Mesenchymal stem cell (in vitro differentiated cells and primary cell): ENCODE data around the gene KIF13A.

Experiments
- DNase-seq: peaks from one replicate; pipeline ENCODE4 v3.0.0-alpha.2; 2013
- H2AFZ ChIP-seq: one replicate; pipeline ENCODE4 v1.6.1; 2013; ENCODE audit warnings: low read depth, mild to moderate bottlenecking, control low read depth, inconsistent platforms, low read length, moderate library complexity
- H2AK5ac ChIP-seq: 2 replicates; pipeline ENCODE4 v1.6.1; 2013; ENCODE audit warnings: low read length, moderate library complexity, mild to moderate bottlenecking, inconsistent platforms; ENCODE audit not compliant: severe bottlenecking
- H2BK120ac ChIP-seq: one replicate; pipeline ENCODE4 v1.6.1; 2013; ENCODE audit warnings: low read depth, mild to moderate bottlenecking, inconsistent platforms, low read length, moderate library complexity
- H2BK12ac ChIP-seq, 2 experiments: one replicate each; pipeline ENCODE4 v1.6.1; 2013; ENCODE audit warnings: inconsistent platforms in 2 of 2, low read length in 2 of 2, mild to moderate bottlenecking in 2 of 2, moderate library complexity in 2 of 2, control low read depth in 1 of 2
- H2BK15ac ChIP-seq: one replicate; pipeline ENCODE4 v1.6.1; 2013; ENCODE audit warnings: mild to moderate bottlenecking, low read depth, inconsistent platforms; ENCODE audit not compliant: poor library complexity, severe bottlenecking
- H2BK5ac ChIP-seq: 2 replicates; pipeline ENCODE4 v1.6.1; 2013; ENCODE audit warnings: low read depth, mild to moderate bottlenecking, low read length, control low read depth, inconsistent platforms; ENCODE audit not compliant: poor library complexity, severe bottlenecking
- H3K14ac ChIP-seq, 2 experiments: one replicate each; pipeline ENCODE4 v1.6.1; 2013; ENCODE audit warnings: inconsistent platforms in 2 of 2, low read length in 2 of 2, control low read depth in 1 of 2, mild to moderate bottlenecking in 1 of 2, moderate library complexity in 1 of 2
- H3K18ac ChIP-seq, 2 experiments: one replicate each; pipeline ENCODE4 v1.6.1; 2013; ENCODE audit warnings: inconsistent platforms in 2 of 2, low read length in 2 of 2, control low read depth in 1 of 2, low read depth in 1 of 2, mild to moderate bottlenecking in 1 of 2
- H3K23ac ChIP-seq, 2 experiments: one replicate each; pipeline ENCODE4 v1.6.1; 2013; ENCODE audit warnings: inconsistent platforms in 2 of 2, low read length in 2 of 2, mild to moderate bottlenecking in 2 of 2, moderate library complexity in 2 of 2, control low read depth in 1 of 2
- H3K27ac ChIP-seq: 2 replicates; pipeline ENCODE4 v1.5.1; 2013; ENCODE audit warnings: mild to moderate bottlenecking, moderate library complexity, low read length, control low read depth, inconsistent platforms; ENCODE audit not compliant: poor library complexity, severe bottlenecking
- H3K27me3 ChIP-seq, 2 experiments: 2 replicates each; pipeline versions ENCODE4 v1.6.1 to v1.7.0; 2013; ENCODE audit warnings: low read length in 2 of 2, mild to moderate bottlenecking in 2 of 2, moderate library complexity in 2 of 2, control low read depth in 1 of 2, inconsistent platforms in 1 of 2; ENCODE audit not compliant: control insufficient read depth in 1 of 2, insufficient read depth in 1 of 2
- H3K36me3 ChIP-seq, 2 experiments: 2 replicates each; pipeline versions ENCODE4 v1.6.1 to v1.7.0; 2013; ENCODE audit warnings: low read length in 2 of 2, control low read depth in 1 of 2, inconsistent platforms in 1 of 2, low read depth in 1 of 2, mild to moderate bottlenecking in 1 of 2; ENCODE audit not compliant: insufficient read depth in 2 of 2, control insufficient read depth in 1 of 2
- H3K4ac ChIP-seq, 2 experiments: one replicate each; pipeline ENCODE4 v1.6.1; 2013; ENCODE audit warnings: inconsistent platforms in 2 of 2, low read length in 2 of 2, mild to moderate bottlenecking in 2 of 2, moderate library complexity in 2 of 2, control low read depth in 1 of 2, low read depth in 1 of 2
- H3K4me1 ChIP-seq: 2 replicates; pipeline ENCODE4 v1.6.1; 2013; ENCODE audit warnings: low read depth, low read length, control low read depth; ENCODE audit not compliant: control insufficient read depth, insufficient read depth
- H3K4me2 ChIP-seq: 2 replicates; pipeline ENCODE4 v1.6.1; 2013; ENCODE audit warnings: low read length, mild to moderate bottlenecking, inconsistent platforms; ENCODE audit not compliant: poor library complexity, severe bottlenecking
- H3K4me3 ChIP-seq, 2 experiments: 2 replicates each; pipeline versions ENCODE4 v1.5.1 to v1.7.0; 2013; ENCODE audit warnings: low read length in 2 of 2, mild to moderate bottlenecking in 2 of 2, control low read depth in 1 of 2, low read depth in 1 of 2; ENCODE audit not compliant: insufficient read depth in 1 of 2
- H3K79me1 ChIP-seq: replicated peaks from 2 replicates; pipeline ENCODE4 v1.6.1; 2013; ENCODE audit warnings: mild to moderate bottlenecking, control low read depth, low read length, inconsistent platforms; ENCODE audit not compliant: poor library complexity, severe bottlenecking
- H3K9ac ChIP-seq: 2 replicates; pipeline ENCODE4 v1.7.0; 2013; ENCODE audit warnings: mild to moderate bottlenecking, low read length, moderate library complexity
- H3K9me3 ChIP-seq: 2 replicates; pipeline ENCODE4 v1.7.0; 2013; ENCODE audit warnings: mild to moderate bottlenecking, low read length; ENCODE audit not compliant: control insufficient read depth
- H4K8ac ChIP-seq: one replicate; pipeline ENCODE4 v1.6.1; 2013; ENCODE audit warnings: inconsistent platforms, mild to moderate bottlenecking, low read length, moderate library complexity
- H4K91ac ChIP-seq: one replicate; pipeline ENCODE4 v1.6.1; 2013; ENCODE audit warnings: mild to moderate bottlenecking, low read length, inconsistent platforms
- WGBS: methylation state at CpG from one replicate; pipeline ENCODE4 v1.1.7; 2013; ENCODE audit warnings: mixed read lengths; 5-methylcytosine and 5-hydroxymethylcytosine counted together

Gene KIF13A

DNA sequence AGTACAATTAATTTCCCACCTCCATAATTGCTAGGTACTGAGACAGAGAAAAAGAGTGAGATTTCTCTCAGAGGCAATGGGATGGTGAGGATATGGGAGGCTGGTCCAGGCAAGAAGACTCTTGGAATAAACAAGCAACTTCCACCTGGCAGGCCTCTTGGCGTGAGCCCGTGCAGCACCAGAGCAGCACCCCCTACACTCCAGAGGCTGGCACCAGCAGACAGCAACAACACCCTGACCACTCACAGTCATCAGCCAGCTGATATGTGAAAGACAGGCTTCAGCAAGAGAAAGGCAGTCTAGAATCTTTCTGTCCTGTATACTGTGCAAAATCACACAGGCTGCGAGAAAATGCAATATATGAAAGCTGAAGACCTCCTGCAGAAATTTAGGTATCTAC is 59.7 kb downstream of the KIF13A start:
- Histone ChIP-seq H4K91ac (peak overlapping the region; percentile 36), H3K23ac (peak overlapping the region in 1 of 2 experiments; percentile 46), H3K4me3 (no peak overlapping the region), H4K8ac (no peak overlapping the region), H2BK15ac (no peak overlapping the region), H2AFZ (no peak overlapping the region), H3K4me1 (peaks cover 11% of the 10 kb centered on the region), H2BK5ac (no peak overlapping the region), H3K18ac (peak overlapping the region; percentile 0 to 37), H3K27me3 (no peaks in the 10 kb centered on the region), H2BK12ac (no peak overlapping the region), H3K9me3 (no peaks in the 10 kb centered on the region), H3K4ac (peak overlapping the region in 1 of 2 experiments; percentile 1), H3K4me2 (no peak overlapping the region), H2BK120ac (no peak overlapping the region), H3K79me1 (peaks cover 25% of the 10 kb centered on the region), H3K14ac (peak overlapping the region in 1 of 2 experiments; percentile 23), H2AK5ac (no peak overlapping the region), H3K9ac (no peak overlapping the region), H3K36me3 (no peaks in the 10 kb centered on the region), H3K27ac (no peak overlapping the region)
- WGBS = 91% methylated on average over 3 of the region's 3 CpGs
- no peak for DNase-seq

DNA sequence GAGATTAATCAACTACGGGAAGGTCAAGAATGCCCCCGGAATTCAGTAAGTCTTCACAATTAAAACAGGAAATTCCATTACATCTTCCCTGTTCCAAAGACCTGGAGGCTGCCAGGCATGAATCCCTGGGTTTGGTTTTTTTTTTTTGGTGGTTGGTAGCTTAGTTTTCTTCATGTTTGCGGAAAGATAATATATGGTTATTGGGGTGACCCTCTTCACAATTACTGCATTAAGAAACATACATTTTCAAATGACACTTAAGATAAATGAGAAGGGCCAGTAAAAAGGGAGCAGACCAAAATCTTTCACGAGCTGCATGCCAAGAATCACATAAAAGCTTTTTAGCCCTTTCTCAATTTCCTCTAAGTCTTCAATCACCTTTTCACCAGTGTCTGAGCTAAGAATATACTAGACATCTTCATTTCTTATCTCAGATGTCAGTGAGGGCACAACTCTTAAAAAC is 64.0 kb downstream of the KIF13A start:
- no peak overlapping the region for H3K18ac ChIP-seq
- no peak overlapping the region for H3K4ac ChIP-seq
- no peak overlapping the region for H3K23ac ChIP-seq
- H2AK5ac ChIP-seq = no peak overlapping the region
- no peak overlapping the region for H4K8ac ChIP-seq
- peaks cover 2 to 6% of the 10 kb centered on the region in 2 experiments for H3K36me3 ChIP-seq
- no peak overlapping the region for H2AFZ ChIP-seq
- H3K4me3 ChIP-seq = no peak overlapping the region
- peaks cover 5% of the 10 kb centered on the region for H3K4me1 ChIP-seq
- no peak overlapping the region for H2BK12ac ChIP-seq
- H2BK15ac ChIP-seq = no peak overlapping the region
- no peaks in the 10 kb centered on the region for H3K9me3 ChIP-seq
- H3K14ac ChIP-seq = no peak overlapping the region
- H3K9ac ChIP-seq = peak overlapping the region; percentile 72
- no peak overlapping the region for H3K27ac ChIP-seq
- no peaks in the 10 kb centered on the region for H3K27me3 ChIP-seq
- H2BK120ac ChIP-seq = no peak overlapping the region
- H2BK5ac ChIP-seq = no peak overlapping the region
- no peak overlapping the region for H4K91ac ChIP-seq
- H3K4me2 ChIP-seq = no peak overlapping the region
- H3K79me1 ChIP-seq = peaks cover 27% of the 10 kb centered on the region
- 6% methylated on average over 1 of the region's 4 CpGs for WGBS
- DNase-seq = no peak

DNA sequence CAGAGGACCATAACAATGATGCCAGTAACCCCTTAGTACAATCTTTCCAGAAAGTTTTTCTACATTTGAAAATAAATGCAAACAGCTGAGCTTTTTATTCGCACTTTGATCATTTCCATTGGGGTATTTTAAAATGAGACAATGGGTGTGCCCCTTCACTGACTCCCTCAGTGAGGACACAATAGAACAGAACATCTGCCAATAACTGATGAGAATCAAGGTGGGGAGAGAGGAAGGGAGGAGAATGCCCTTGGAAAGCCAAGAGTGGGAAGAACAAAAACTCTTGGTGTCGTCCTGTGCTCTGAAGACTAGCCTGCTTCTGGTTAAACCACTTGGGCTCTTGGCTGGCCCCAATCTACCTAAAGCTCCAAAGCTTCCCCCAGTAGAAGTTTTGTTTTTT is 66.0 kb downstream of the KIF13A start:
- no peak overlapping the region for H3K4me3 ChIP-seq
- peak overlapping the region in 1 of 2 experiments; percentile 73 for H3K4ac ChIP-seq
- peaks cover 27% of the 10 kb centered on the region for H3K79me1 ChIP-seq
- H3K9me3 ChIP-seq = no peaks in the 10 kb centered on the region
- H2AFZ ChIP-seq = no peak overlapping the region
- WGBS = 100% methylated on average over 1 of the region's 2 CpGs
- no peak overlapping the region for H2BK12ac ChIP-seq
- no peak overlapping the region for H3K9ac ChIP-seq
- no peak overlapping the region for H3K23ac ChIP-seq
- no peak overlapping the region for H2AK5ac ChIP-seq
- H3K18ac ChIP-seq = no peak overlapping the region
- DNase-seq = no peak
- H3K27ac ChIP-seq = no peak overlapping the region
- H3K4me1 ChIP-seq = peaks cover 3% of the 10 kb centered on the region
- H3K14ac ChIP-seq = no peak overlapping the region
- no peaks in the 10 kb centered on the region for H3K27me3 ChIP-seq
- no peak overlapping the region for H4K91ac ChIP-seq
- no peak overlapping the region for H3K4me2 ChIP-seq
- no peak overlapping the region for H2BK5ac ChIP-seq
- H2BK120ac ChIP-seq = no peak overlapping the region
- peaks cover 2 to 6% of the 10 kb centered on the region in 2 experiments for H3K36me3 ChIP-seq
- no peak overlapping the region for H2BK15ac ChIP-seq
- H4K8ac ChIP-seq = no peak overlapping the region

DNA sequence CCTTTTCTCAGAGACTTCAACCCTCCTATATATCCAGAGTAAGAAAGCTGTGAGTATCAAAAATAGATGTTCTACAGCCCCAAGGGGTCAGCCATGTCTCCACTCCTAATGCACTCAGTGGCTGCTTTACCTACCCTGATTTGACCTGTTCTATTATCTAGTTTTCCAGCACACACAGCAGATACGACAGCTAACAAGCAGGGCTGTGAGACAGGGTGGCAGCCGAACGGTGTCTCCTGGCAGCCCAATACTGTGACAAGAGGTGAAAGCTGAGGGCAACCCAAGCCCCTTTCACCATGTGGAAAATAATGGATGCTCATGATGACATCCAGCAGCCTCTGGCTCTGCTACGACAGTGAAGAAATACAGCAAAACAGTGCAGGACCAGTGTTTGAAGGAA is 67.9 kb downstream of the KIF13A start:
- Histone ChIP-seq H2BK120ac (no peak overlapping the region), H3K9me3 (no peaks in the 10 kb centered on the region), H2AFZ (no peak overlapping the region), H3K27me3 (no peaks in the 10 kb centered on the region), H3K23ac (no peak overlapping the region), H3K4me3 (no peak overlapping the region), H2BK5ac (no peak overlapping the region), H3K14ac (no peak overlapping the region), H2BK12ac (peak overlapping the region in 1 of 2 experiments; percentile 83), H3K4me2 (no peak overlapping the region), H3K4ac (no peak overlapping the region), H3K4me1 (peaks cover 3% of the 10 kb centered on the region), H4K91ac (no peak overlapping the region), H3K79me1 (peaks cover 33% of the 10 kb centered on the region), H3K36me3 (peaks cover 2 to 6% of the 10 kb centered on the region in 2 experiments), H2BK15ac (no peak overlapping the region), H3K9ac (no peak overlapping the region), H4K8ac (no peak overlapping the region), H3K18ac (no peak overlapping the region), H2AK5ac (no peak overlapping the region), H3K27ac (no peak overlapping the region)
- no peak for DNase-seq
- WGBS = 100% methylated on average over 4 of the region's 4 CpGs
